ENCODE results near the gene TTC39A. TPM values are rescaled to one million over a fixed set of nuclear protein-coding genes. Genes with fewer than 3 reads are reported as not detected.

Gene TTC39A
- total and polyA plus RNA-seq, 2 donors from 2014 or later = 31.4 to 70.1 TPM

- Histone ChIP-seq H3K27me3 (ENCODE audit: control insufficient read depth, insufficient read depth, low read length) (no peaks in the 10 kb centered on the region), H3K36me3 (ENCODE audit: control insufficient read depth in 2 of 3, insufficient read depth in 3 of 3, low read length in 3 of 3) (no peaks in the 10 kb centered on the region), H3K27ac (ENCODE audit: low read depth in 2 of 2, low read length in 2 of 2) (no peak overlapping the region), H3K4me1 (ENCODE audit: control insufficient read depth in 2 of 3, insufficient read depth in 2 of 3, low read depth in 1 of 3, low read length in 3 of 3) (peaks cover 0 to 15% (median 14%) of the 10 kb centered on the region in 3 donors), H3K4me3 (ENCODE audit: low read length in 3 of 3) (no peak overlapping the region), H3K9me3 (ENCODE audit: control insufficient read depth in 2 of 3, insufficient read depth in 1 of 3, low read length in 3 of 3) (no peaks in the 10 kb centered on the region), H3K9ac (ENCODE audit: low read length in 3 of 3) (no peak overlapping the region)
- TF ChIP-seq CTCF (IDR thresholded peaks at IDR 0.05; ENCODE audit: borderline replicate concordance, extremely low read depth, insufficient read depth) = no peak
- DNase-seq (peak in 1 of 5 donors; percentile 42), FAIRE-seq (no peak)
- intact Hi-C loops (cut with DNase I) = loop anchor here (10.0 kb wide), 1 partner anchor 233 kb away; no protein-coding TSS in a partner anchor
Observed at GRCh38 chr1:51302270-51302669, 28.1 kb downstream of the TTC39A start.

- no peak for FAIRE-seq
- no peaks in the 10 kb centered on the region for H3K9me3 ChIP-seq (ENCODE audit: control insufficient read depth in 2 of 3, insufficient read depth in 1 of 3, low read length in 3 of 3)
Observed at GRCh38 chr1:51301844-51302162, 28.6 kb downstream of the TTC39A start.

GRCh38 chr1:51301152-51301843 is 29.1 kb downstream of the TTC39A start:
- intact Hi-C loops (cut with DNase I) = loop anchor here (10.0 kb wide), 1 partner anchor 234 kb away; no protein-coding TSS in a partner anchor
- H3K9me3 ChIP-seq (ENCODE audit: control insufficient read depth in 2 of 3, insufficient read depth in 1 of 3, low read length in 3 of 3) = no peaks in the 10 kb centered on the region
- H3K27ac ChIP-seq (ENCODE audit: low read depth in 2 of 2, low read length in 2 of 2) = no peak overlapping the region
- peaks cover 0 to 19% (median 14%) of the 10 kb centered on the region in 3 donors for H3K4me1 ChIP-seq (ENCODE audit: control insufficient read depth in 2 of 3, insufficient read depth in 2 of 3, low read depth in 1 of 3, low read length in 3 of 3)
- FAIRE-seq (no peak), DNase-seq (no peak)
- no peaks in the 10 kb centered on the region for H3K27me3 ChIP-seq (ENCODE audit: control insufficient read depth, insufficient read depth, low read length)
- H3K4me3 ChIP-seq (ENCODE audit: low read length in 3 of 3) = no peak overlapping the region
- H3K36me3 ChIP-seq (ENCODE audit: control insufficient read depth in 2 of 3, insufficient read depth in 3 of 3, low read length in 3 of 3) = no peaks in the 10 kb centered on the region
- TF ChIP-seq CTCF (IDR thresholded peaks at IDR 0.05; ENCODE audit: borderline replicate concordance, extremely low read depth, insufficient read depth) = no peak
- H3K9ac ChIP-seq (ENCODE audit: low read length in 3 of 3) = no peak overlapping the region

More at GRCh38 chr1:51301844-51302162, 28.6 kb downstream of the TTC39A start:
- TF ChIP-seq CTCF (IDR thresholded peaks at IDR 0.05; ENCODE audit: borderline replicate concordance, extremely low read depth, insufficient read depth) = no peak
- Histone ChIP-seq H3K27ac (ENCODE audit: low read depth in 2 of 2, low read length in 2 of 2) (no peak overlapping the region), H3K27me3 (ENCODE audit: control insufficient read depth, insufficient read depth, low read length) (no peaks in the 10 kb centered on the region), H3K36me3 (ENCODE audit: control insufficient read depth in 2 of 3, insufficient read depth in 3 of 3, low read length in 3 of 3) (no peaks in the 10 kb centered on the region), H3K9ac (ENCODE audit: low read length in 3 of 3) (no peak overlapping the region), H3K4me3 (ENCODE audit: low read length in 3 of 3) (no peak overlapping the region), H3K4me1 (ENCODE audit: control insufficient read depth in 2 of 3, insufficient read depth in 2 of 3, low read depth in 1 of 3, low read length in 3 of 3) (peaks cover 0 to 15% (median 14%) of the 10 kb centered on the region in 3 donors)
- intact Hi-C loops (cut with DNase I) = loop anchor here (10.0 kb wide), 1 partner anchor 233 kb away; no protein-coding TSS in a partner anchor
- DNase-seq = no peak
